ENCODE data around the gene CLDN11. TPM values are rescaled to one million over a fixed set of nuclear protein-coding genes. Genes with fewer than 3 reads are reported as not detected.

CLDN11 gene
- total and polyA plus RNA-seq, 10 of the 15 experiments (the other 5 are each of a cell fraction or from before 2014, with no cell fraction given) = 0.15 TPM; not detected in 9

DNA sequence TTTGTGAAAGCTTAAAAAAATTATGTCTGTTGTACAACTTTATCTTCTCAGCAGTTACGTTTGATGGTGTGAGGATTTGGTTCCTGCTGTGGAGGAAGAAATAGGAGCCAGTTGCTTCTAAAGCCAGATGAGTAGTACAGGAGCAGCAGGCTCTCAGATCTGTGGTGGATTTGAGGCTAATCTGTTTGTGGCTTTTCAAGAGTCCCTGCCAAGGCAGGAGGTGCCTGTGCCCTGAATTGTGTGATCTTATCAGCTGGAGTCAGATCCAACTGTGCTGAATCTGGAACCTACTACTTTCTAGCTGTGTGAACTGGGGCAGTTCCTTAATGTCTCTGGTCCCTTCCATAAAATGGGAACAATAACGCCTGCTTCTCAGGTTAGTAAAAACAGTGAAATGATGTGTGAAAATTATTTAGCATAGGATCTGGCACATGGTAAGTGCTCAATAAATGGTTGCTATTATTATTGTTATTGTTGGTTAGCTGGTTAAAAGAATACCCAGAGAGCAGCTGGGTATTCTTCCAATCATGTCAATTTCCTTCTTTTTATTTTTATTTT, 7.7 kb downstream of the CLDN11 start (continued):
- TF ChIP-seq, protein P1, sequence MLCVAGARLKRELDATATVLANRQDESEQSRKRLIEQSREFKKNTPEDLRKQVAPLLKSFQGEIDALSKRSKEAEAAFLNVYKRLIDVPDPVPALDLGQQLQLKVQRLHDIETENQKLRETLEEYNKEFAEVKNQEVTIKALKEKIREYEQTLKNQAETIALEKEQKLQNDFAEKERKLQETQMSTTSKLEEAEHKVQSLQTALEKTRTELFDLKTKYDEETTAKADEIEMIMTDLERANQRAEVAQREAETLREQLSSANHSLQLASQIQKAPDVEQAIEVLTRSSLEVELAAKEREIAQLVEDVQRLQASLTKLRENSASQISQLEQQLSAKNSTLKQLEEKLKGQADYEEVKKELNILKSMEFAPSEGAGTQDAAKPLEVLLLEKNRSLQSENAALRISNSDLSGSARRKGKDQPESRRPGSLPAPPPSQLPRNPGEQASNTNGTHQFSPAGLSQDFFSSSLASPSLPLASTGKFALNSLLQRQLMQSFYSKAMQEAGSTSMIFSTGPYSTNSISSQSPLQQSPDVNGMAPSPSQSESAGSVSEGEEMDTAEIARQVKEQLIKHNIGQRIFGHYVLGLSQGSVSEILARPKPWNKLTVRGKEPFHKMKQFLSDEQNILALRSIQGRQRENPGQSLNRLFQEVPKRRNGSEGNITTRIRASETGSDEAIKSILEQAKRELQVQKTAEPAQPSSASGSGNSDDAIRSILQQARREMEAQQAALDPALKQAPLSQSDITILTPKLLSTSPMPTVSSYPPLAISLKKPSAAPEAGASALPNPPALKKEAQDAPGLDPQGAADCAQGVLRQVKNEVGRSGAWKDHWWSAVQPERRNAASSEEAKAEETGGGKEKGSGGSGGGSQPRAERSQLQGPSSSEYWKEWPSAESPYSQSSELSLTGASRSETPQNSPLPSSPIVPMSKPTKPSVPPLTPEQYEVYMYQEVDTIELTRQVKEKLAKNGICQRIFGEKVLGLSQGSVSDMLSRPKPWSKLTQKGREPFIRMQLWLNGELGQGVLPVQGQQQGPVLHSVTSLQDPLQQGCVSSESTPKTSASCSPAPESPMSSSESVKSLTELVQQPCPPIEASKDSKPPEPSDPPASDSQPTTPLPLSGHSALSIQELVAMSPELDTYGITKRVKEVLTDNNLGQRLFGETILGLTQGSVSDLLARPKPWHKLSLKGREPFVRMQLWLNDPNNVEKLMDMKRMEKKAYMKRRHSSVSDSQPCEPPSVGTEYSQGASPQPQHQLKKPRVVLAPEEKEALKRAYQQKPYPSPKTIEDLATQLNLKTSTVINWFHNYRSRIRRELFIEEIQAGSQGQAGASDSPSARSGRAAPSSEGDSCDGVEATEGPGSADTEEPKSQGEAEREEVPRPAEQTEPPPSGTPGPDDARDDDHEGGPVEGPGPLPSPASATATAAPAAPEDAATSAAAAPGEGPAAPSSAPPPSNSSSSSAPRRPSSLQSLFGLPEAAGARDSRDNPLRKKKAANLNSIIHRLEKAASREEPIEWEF (IDR thresholded peaks at IDR 0.05; ENCODE audit: insufficient replicate concordance, low read depth, low read length) = no peak
- TF ChIP-seq IKZF1 (conservative IDR thresholded peaks at IDR 0.05) (no peak), ZNF592 (IDR thresholded peaks at IDR 0.05) (no peak), ZSCAN29 (IDR thresholded peaks at IDR 0.05) (no peak), SREBF2 (IDR thresholded peaks at IDR 0.05; ENCODE audit: low read length) (no peak), ATF7 (IDR thresholded peaks at IDR 0.05; ENCODE audit: low read depth) (no peak), HDGF (IDR thresholded peaks at IDR 0.05) (no peak), BHLHE40 (IDR thresholded peaks at IDR 0.05; ENCODE audit: borderline replicate concordance in 1 of 2, low read depth in 2 of 2, low read length in 1 of 2) (no peak)
- TF ChIP-seq, protein P2, sequence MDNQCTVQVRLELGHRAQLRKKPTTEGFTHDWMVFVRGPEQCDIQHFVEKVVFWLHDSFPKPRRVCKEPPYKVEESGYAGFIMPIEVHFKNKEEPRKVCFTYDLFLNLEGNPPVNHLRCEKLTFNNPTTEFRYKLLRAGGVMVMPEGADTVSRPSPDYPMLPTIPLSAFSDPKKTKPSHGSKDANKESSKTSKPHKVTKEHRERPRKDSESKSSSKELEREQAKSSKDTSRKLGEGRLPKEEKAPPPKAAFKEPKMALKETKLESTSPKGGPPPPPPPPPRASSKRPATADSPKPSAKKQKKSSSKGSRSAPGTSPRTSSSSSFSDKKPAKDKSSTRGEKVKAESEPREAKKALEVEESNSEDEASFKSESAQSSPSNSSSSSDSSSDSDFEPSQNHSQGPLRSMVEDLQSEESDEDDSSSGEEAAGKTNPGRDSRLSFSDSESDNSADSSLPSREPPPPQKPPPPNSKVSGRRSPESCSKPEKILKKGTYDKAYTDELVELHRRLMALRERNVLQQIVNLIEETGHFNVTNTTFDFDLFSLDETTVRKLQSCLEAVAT (IDR thresholded peaks at IDR 0.05) = no peak
